Osteoblast (primary cell): ENCODE data around the gene LRP1B. TPM values are rescaled to one million over a fixed set of nuclear protein-coding genes. Genes with fewer than 3 reads are reported as not detected.

Source experiments
- DNase-seq: peaks from one replicate; pipeline ENCODE4 v3.0.0; 2011; ENCODE audit warnings: low spot score, mixed read lengths; ENCODE audit not compliant: insufficient read length; ENCODE audit errors: missing footprints
- H2AFZ ChIP-seq: 2 replicates; pipeline ENCODE4 v1.6.0; 2011; ENCODE audit warnings: mild to moderate bottlenecking, low read length
- H3K27ac ChIP-seq: 2 replicates; pipeline ENCODE4 v1.5.1; 2011; ENCODE audit warnings: mild to moderate bottlenecking, low read depth, low read length, moderate library complexity
- H3K27me3 ChIP-seq: 2 replicates; pipeline ENCODE4 v1.6.0; 2012; ENCODE audit warnings: mild to moderate bottlenecking, control low read depth, inconsistent platforms, low read length, moderate library complexity; ENCODE audit not compliant: insufficient read depth
- H3K36me3 ChIP-seq: 2 replicates; pipeline ENCODE4 v1.5.1; 2011; ENCODE audit warnings: mild to moderate bottlenecking, low read length, control low read depth, moderate library complexity; ENCODE audit not compliant: insufficient read depth
- H3K4me1 ChIP-seq: 2 replicates; pipeline ENCODE4 v1.5.1; 2011; ENCODE audit warnings: mild to moderate bottlenecking, low read length, control low read depth, moderate library complexity; ENCODE audit not compliant: insufficient read depth
- H3K4me2 ChIP-seq: 2 replicates; pipeline ENCODE4 v1.6.0; 2011; ENCODE audit warnings: mild to moderate bottlenecking, low read length; ENCODE audit not compliant: insufficient read depth
- H3K4me3 ChIP-seq: fragments of 200-600 bp; sonication (generic); 3 replicates; pipeline ENCODE4 v1.5.1; 2012; ENCODE audit warnings: mild to moderate bottlenecking, low read length, inconsistent platforms; ENCODE audit not compliant: insufficient read depth
- H3K79me2 ChIP-seq: 2 replicates; pipeline ENCODE4 v1.6.0; 2012; ENCODE audit warnings: mild to moderate bottlenecking, low read length, control low read depth, inconsistent platforms; ENCODE audit not compliant: insufficient read depth
- H3K9me3 ChIP-seq: 2 replicates; pipeline ENCODE4 v1.5.1; 2011; ENCODE audit warnings: low read depth, low read length, control low read depth
- H4K20me1 ChIP-seq: 2 replicates; pipeline ENCODE4 v1.6.0; 2012; ENCODE audit warnings: mild to moderate bottlenecking, low read length, control low read depth; ENCODE audit not compliant: insufficient read depth
- total RNA-seq: library from RNA; depleted of rRNA; stranded (reverse); fragments of >200 nt; gene quantifications from 2 replicates; pipeline ENCODE4 v1.2.3, GENCODE V29; 2012
- TF ChIP-seq, protein P1 (sequence below): IDR thresholded peaks from 2 replicates; pipeline ENCODE4 v1.5.1; 2011; ENCODE audit warnings: mild to moderate bottlenecking, low read depth, low read length, moderate library complexity; ENCODE audit errors: extremely low read depth

LRP1B gene
- total RNA-seq, 1 donor: not detected

- TF ChIP-seq, protein P1, sequence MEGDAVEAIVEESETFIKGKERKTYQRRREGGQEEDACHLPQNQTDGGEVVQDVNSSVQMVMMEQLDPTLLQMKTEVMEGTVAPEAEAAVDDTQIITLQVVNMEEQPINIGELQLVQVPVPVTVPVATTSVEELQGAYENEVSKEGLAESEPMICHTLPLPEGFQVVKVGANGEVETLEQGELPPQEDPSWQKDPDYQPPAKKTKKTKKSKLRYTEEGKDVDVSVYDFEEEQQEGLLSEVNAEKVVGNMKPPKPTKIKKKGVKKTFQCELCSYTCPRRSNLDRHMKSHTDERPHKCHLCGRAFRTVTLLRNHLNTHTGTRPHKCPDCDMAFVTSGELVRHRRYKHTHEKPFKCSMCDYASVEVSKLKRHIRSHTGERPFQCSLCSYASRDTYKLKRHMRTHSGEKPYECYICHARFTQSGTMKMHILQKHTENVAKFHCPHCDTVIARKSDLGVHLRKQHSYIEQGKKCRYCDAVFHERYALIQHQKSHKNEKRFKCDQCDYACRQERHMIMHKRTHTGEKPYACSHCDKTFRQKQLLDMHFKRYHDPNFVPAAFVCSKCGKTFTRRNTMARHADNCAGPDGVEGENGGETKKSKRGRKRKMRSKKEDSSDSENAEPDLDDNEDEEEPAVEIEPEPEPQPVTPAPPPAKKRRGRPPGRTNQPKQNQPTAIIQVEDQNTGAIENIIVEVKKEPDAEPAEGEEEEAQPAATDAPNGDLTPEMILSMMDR: no peak
- no peak overlapping the region for H2AFZ ChIP-seq
- no peaks in the 10 kb centered on the region for H3K4me1 ChIP-seq
- H3K79me2 ChIP-seq: no peaks in the 10 kb centered on the region
- no peak overlapping the region for H3K4me3 ChIP-seq
- no peaks in the 10 kb centered on the region for H3K27me3 ChIP-seq
- no peaks in the 10 kb centered on the region for H3K9me3 ChIP-seq
- DNase-seq: no peak
- H3K36me3 ChIP-seq: no peaks in the 10 kb centered on the region
- H3K27ac ChIP-seq: no peak overlapping the region
- H3K4me2 ChIP-seq: no peak overlapping the region
- H4K20me1 ChIP-seq: no peaks in the 10 kb centered on the region
Observed at GRCh38 chr2:141620372-141620771, 510.4 kb downstream of the LRP1B start.

DNA sequence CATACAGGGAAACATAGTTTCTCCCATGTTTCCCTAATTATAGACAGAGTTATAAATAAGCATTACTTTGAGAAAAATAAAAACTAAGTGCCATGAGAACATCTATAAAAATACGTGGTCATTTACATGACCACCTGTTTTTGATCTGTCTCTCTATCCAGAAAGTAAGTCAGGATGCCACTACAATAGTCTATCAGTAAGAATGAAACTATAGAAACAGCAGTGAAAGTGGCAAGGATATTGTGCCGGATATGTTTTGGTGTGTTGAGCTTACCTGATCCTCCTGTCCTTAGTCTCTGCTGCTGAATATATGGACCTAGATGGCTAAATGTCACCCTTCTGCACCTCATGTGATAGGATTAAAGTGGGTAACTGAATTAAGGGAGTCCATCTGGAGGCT is 512.4 kb downstream of the LRP1B start:
- TF ChIP-seq, protein P1: no peak
- no peak overlapping the region for H3K27ac ChIP-seq
- no peaks in the 10 kb centered on the region for H3K9me3 ChIP-seq
- no peak overlapping the region for H2AFZ ChIP-seq
- no peaks in the 10 kb centered on the region for H4K20me1 ChIP-seq
- H3K79me2 ChIP-seq: no peaks in the 10 kb centered on the region
- no peak overlapping the region for H3K4me2 ChIP-seq
- DNase-seq: no peak
- H3K4me3 ChIP-seq: no peak overlapping the region
- no peaks in the 10 kb centered on the region for H3K36me3 ChIP-seq
- no peaks in the 10 kb centered on the region for H3K4me1 ChIP-seq
- H3K27me3 ChIP-seq: no peaks in the 10 kb centered on the region

DNA sequence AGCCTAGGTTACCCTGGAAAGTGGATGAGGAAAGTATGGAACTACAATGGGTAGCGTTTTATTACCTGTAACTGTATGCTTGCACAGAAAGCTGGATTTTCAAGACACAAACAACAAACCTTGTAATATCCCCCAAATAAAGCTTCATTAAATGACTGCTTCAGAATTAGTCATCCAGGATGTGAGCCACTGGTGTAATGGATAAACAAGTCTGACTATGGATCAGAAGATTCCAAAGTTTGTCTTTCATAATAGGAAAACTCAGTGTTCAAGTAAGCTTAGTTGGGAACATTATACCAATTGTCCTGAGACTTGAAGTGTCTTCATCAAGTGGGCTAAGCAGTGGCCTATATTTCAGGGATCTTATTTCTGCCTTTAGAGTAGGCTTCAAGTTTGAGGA is 518.8 kb downstream of the LRP1B start:
- no peak overlapping the region for H3K4me2 ChIP-seq
- no peaks in the 10 kb centered on the region for H3K4me1 ChIP-seq
- no peaks in the 10 kb centered on the region for H3K36me3 ChIP-seq
- no peaks in the 10 kb centered on the region for H4K20me1 ChIP-seq
- H2AFZ ChIP-seq: no peak overlapping the region
- H3K27ac ChIP-seq: no peak overlapping the region
- no peaks in the 10 kb centered on the region for H3K9me3 ChIP-seq
- H3K27me3 ChIP-seq: no peaks in the 10 kb centered on the region
- TF ChIP-seq, protein P1: no peak
- no peaks in the 10 kb centered on the region for H3K79me2 ChIP-seq
- no peak overlapping the region for H3K4me3 ChIP-seq
- DNase-seq: no peak

DNA sequence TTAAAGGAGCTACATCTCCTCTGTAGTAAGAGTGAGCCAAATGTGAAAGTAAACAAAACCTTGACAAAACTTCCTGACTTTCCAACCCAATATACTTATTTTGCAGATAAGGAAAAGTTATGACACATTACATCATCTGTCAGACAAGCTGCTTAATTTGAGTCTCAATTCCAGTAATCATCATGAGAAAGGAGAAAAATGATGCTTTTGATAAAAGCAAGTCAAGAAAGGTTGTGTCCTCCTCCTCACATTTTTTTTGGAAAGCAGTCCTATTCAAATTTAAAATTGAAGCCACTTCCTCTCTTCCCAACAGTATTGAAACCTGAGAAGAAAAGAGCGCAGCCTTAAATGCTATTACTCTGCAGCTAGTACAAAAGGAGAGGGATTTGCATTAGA is 519.6 kb downstream of the LRP1B start:
- Histone ChIP-seq H3K4me2 (no peak overlapping the region), H4K20me1 (no peaks in the 10 kb centered on the region), H2AFZ (no peak overlapping the region), H3K9me3 (no peaks in the 10 kb centered on the region), H3K27ac (no peak overlapping the region), H3K4me3 (no peak overlapping the region), H3K36me3 (no peaks in the 10 kb centered on the region), H3K27me3 (no peaks in the 10 kb centered on the region), H3K4me1 (no peaks in the 10 kb centered on the region), H3K79me2 (no peaks in the 10 kb centered on the region)
- no peak for DNase-seq
- TF ChIP-seq, protein P1: no peak
